Measurements from ENCODE around the gene DAZL. TPM values are rescaled to one million over a fixed set of nuclear protein-coding genes. Genes with fewer than 3 reads are reported as not detected.

The DAZL gene
- polyA plus RNA-seq, 3 donors: not detected

GRCh38 chr3:16600780-16601536 lies 4.3 kb downstream of the DAZL start:
- 9 to 15% (median 12%) methylated on average over 7 of the region's 7 CpGs for WGBS, 3 donors
- H3K27ac ChIP-seq (ENCODE audit: low read depth, low read length): no peak overlapping the region

GRCh38 chr3:16599694-16600093 lies 5.5 kb downstream of the DAZL start:
- WGBS, 3 donors: 43 to 70% (median 69%) methylated on average over 3 of the region's 3 CpGs
- no peak overlapping the region for H3K27ac ChIP-seq (ENCODE audit: low read depth, low read length)

GRCh38 chr3:16596352-16597032 lies 8.7 kb downstream of the DAZL start:
- H3K27ac ChIP-seq (ENCODE audit: low read depth, low read length): no peak overlapping the region
- 78 to 83% (median 81%) methylated on average over 5 of the region's 5 CpGs for WGBS, 3 donors

- WGBS, 3 donors: 82 to 83% (median 83%) methylated on average over 3 of the region's 3 CpGs
- H3K27ac ChIP-seq (ENCODE audit: low read depth, low read length): no peak overlapping the region
Observed at GRCh38 chr3:16595778-16596177, 9.4 kb downstream of the DAZL start.

GRCh38 chr3:16589867-16590624 lies 15.2 kb downstream of the DAZL start:
- H3K27ac ChIP-seq (ENCODE audit: low read depth, low read length): no peak overlapping the region
- WGBS, 3 donors: 90 to 97% (median 93%) methylated on average over 6 of the region's 6 CpGs

- 97 to 100% (median 100%) methylated on average over 1 of the region's 1 CpG for WGBS, 3 donors
- H3K27ac ChIP-seq (ENCODE audit: low read depth, low read length): no peak overlapping the region
Observed at GRCh38 chr3:16589120-16589519, 16.1 kb downstream of the DAZL start.

- no peak overlapping the region for H3K27ac ChIP-seq (ENCODE audit: low read depth, low read length)
Observed at GRCh38 chr3:16587681-16588060, 17.6 kb downstream of the DAZL start.

GRCh38 chr3:16587047-16587680 lies 18.1 kb downstream of the DAZL start:
- H3K27ac ChIP-seq (ENCODE audit: low read depth, low read length): no peak overlapping the region
- 85 to 88% (median 88%) methylated on average over 3 of the region's 3 CpGs for WGBS, 3 donors

GRCh38 chr3:16584880-16585279 lies 20.3 kb downstream of the DAZL start:
- no peak overlapping the region for H3K27ac ChIP-seq (ENCODE audit: low read depth, low read length)
- WGBS, 3 donors: 72 to 88% (median 73%) methylated on average over 2 of the region's 2 CpGs

GRCh38 chr3:16583551-16583950 lies 21.7 kb downstream of the DAZL start:
- 79 to 90% (median 84%) methylated on average over 5 of the region's 5 CpGs for WGBS, 3 donors
- H3K27ac ChIP-seq (ENCODE audit: low read depth, low read length): no peak overlapping the region

- WGBS, 3 donors: 51 to 80% (median 61%) methylated on average over 4 of the region's 4 CpGs
- no peak overlapping the region for H3K27ac ChIP-seq (ENCODE audit: low read depth, low read length)
Observed at GRCh38 chr3:16570113-16570512, 35.1 kb downstream of the DAZL start.

GRCh38 chr3:16568532-16568931 lies 36.7 kb downstream of the DAZL start:
- WGBS, 3 donors: 86 to 93% (median 89%) methylated on average over 2 of the region's 2 CpGs
- H3K27ac ChIP-seq (ENCODE audit: low read depth, low read length): no peak overlapping the region

- no peak overlapping the region for H3K27ac ChIP-seq (ENCODE audit: low read depth, low read length)
- 47 to 62% (median 56%) methylated on average over 2 of the region's 2 CpGs for WGBS, 3 donors
Observed at GRCh38 chr3:16568115-16568514, 37.1 kb downstream of the DAZL start.

GRCh38 chr3:16559653-16560365 lies 45.4 kb downstream of the DAZL start:
- WGBS, 3 donors: 74 to 81% (median 78%) methylated on average over 5 of the region's 5 CpGs
- no peak overlapping the region for H3K27ac ChIP-seq (ENCODE audit: low read depth, low read length)

- WGBS, 3 donors: 79 to 84% (median 84%) methylated on average over 4 of the region's 4 CpGs
- no peak overlapping the region for H3K27ac ChIP-seq (ENCODE audit: low read depth, low read length)
Observed at GRCh38 chr3:16554126-16554525, 51.1 kb downstream of the DAZL start.

GRCh38 chr3:16552757-16553156 lies 52.5 kb downstream of the DAZL start:
- WGBS, 3 donors: 71 to 81% (median 77%) methylated on average over 3 of the region's 3 CpGs
- H3K27ac ChIP-seq (ENCODE audit: low read depth, low read length): no peak overlapping the region

GRCh38 chr3:16551342-16551976 lies 53.8 kb downstream of the DAZL start:
- no peak overlapping the region for H3K27ac ChIP-seq (ENCODE audit: low read depth, low read length)
- WGBS, 3 donors: 83 to 90% (median 90%) methylated on average over 4 of the region's 4 CpGs

All from adipose tissue (tissue), 3 donors.